BLaER1 (cell line): ENCODE results near the gene GLS.

Experiments used
- H3K27ac ChIP-seq: shearing (Covaris generic); formaldehyde crosslinking; 2 replicates; pipeline ENCODE4 v1.8.1; 2022
- H3K27me3 ChIP-seq: shearing (Covaris generic); formaldehyde crosslinking; 2 replicates; pipeline ENCODE4 v1.8.1; 2022
- H3K36me3 ChIP-seq: shearing (Covaris generic); formaldehyde crosslinking; 2 replicates; pipeline ENCODE4 v1.8.1; 2022
- H3K4me1 ChIP-seq: shearing (Covaris generic); formaldehyde crosslinking; 2 replicates; pipeline ENCODE4 v1.8.1; 2022
- H3K4me2 ChIP-seq: shearing (Covaris generic); formaldehyde crosslinking; 2 replicates; pipeline ENCODE4 v1.8.1; 2022
- H3K4me3 ChIP-seq: shearing (Covaris generic); formaldehyde crosslinking; 2 replicates; pipeline ENCODE4 v1.8.1; 2022
- H3K9ac ChIP-seq: shearing (Covaris generic); formaldehyde crosslinking; 2 replicates; pipeline ENCODE4 v1.8.1; 2022
- H3K9me3 ChIP-seq: shearing (Covaris generic); formaldehyde crosslinking; 2 replicates; pipeline ENCODE4 v1.8.1; 2022
- H4K20me1 ChIP-seq: shearing (Covaris generic); formaldehyde crosslinking; 2 replicates; pipeline ENCODE4 v1.8.1; 2022
- Cebpa-rat ChIP-seq: shearing (Covaris generic); IDR thresholded peaks from 2 replicates; pipeline ENCODE4 v1.8.1; 2022

The GLS gene

GRCh38 chr2:190996947-190997346, 116.3 kb downstream of the GLS start:
- Histone ChIP-seq H3K27me3 (no peaks in the 10 kb centered on the region), H3K9ac (no peak overlapping the region), H3K4me1 (no peaks in the 10 kb centered on the region), H3K27ac (no peak overlapping the region), H3K4me2 (no peak overlapping the region), H3K4me3 (no peak overlapping the region), H3K36me3 (peaks cover 99% of the 10 kb centered on the region), H3K9me3 (no peaks in the 10 kb centered on the region), H4K20me1 (no peaks in the 10 kb centered on the region)
- TF ChIP-seq Cebpa-rat: no peak

GRCh38 chr2:190997526-190998113, 117.0 kb downstream of the GLS start:
- TF ChIP-seq Cebpa-rat: no peak
- Histone ChIP-seq H3K4me3 (no peak overlapping the region), H3K9me3 (no peaks in the 10 kb centered on the region), H3K27me3 (no peaks in the 10 kb centered on the region), H3K27ac (no peak overlapping the region), H3K36me3 (peaks cover 99% of the 10 kb centered on the region), H4K20me1 (no peaks in the 10 kb centered on the region), H3K4me2 (no peak overlapping the region), H3K4me1 (no peaks in the 10 kb centered on the region), H3K9ac (no peak overlapping the region)

GRCh38 chr2:190999058-190999457, 118.4 kb downstream of the GLS start:
- peaks cover 98% of the 10 kb centered on the region for H3K36me3 ChIP-seq
- H4K20me1 ChIP-seq: no peaks in the 10 kb centered on the region
- no peaks in the 10 kb centered on the region for H3K4me1 ChIP-seq
- no peak overlapping the region for H3K9ac ChIP-seq
- no peak overlapping the region for H3K27ac ChIP-seq
- 0 out of 2 replicates have a peak, but pooled peaks cover 5% of the 10 kb centered on the region for H3K9me3 ChIP-seq
- H3K4me3 ChIP-seq: no peak overlapping the region
- H3K4me2 ChIP-seq: no peak overlapping the region
- TF ChIP-seq Cebpa-rat: no peak
- no peaks in the 10 kb centered on the region for H3K27me3 ChIP-seq

- Histone ChIP-seq H4K20me1 (no peaks in the 10 kb centered on the region), H3K4me2 (no peak overlapping the region), H3K9me3 (0 out of 2 replicates have a peak, but pooled peaks cover 5% of the 10 kb centered on the region), H3K27ac (no peak overlapping the region), H3K9ac (no peak overlapping the region), H3K4me1 (no peaks in the 10 kb centered on the region), H3K27me3 (no peaks in the 10 kb centered on the region), H3K4me3 (no peak overlapping the region), H3K36me3 (peaks cover 98% of the 10 kb centered on the region)
- TF ChIP-seq Cebpa-rat: no peak
These were observed 119.5 kb downstream of the GLS start for GRCh38 chr2:190999949-191000665.

GRCh38 chr2:191001032-191001431, 120.4 kb downstream of the GLS start:
- H3K36me3 ChIP-seq: peaks cover 98% of the 10 kb centered on the region
- H3K27me3 ChIP-seq: no peaks in the 10 kb centered on the region
- H3K4me3 ChIP-seq: no peak overlapping the region
- 0 out of 2 replicates have a peak, but pooled peaks cover 5% of the 10 kb centered on the region for H3K9me3 ChIP-seq
- no peak overlapping the region for H3K4me2 ChIP-seq
- H4K20me1 ChIP-seq: no peaks in the 10 kb centered on the region
- H3K4me1 ChIP-seq: no peaks in the 10 kb centered on the region
- TF ChIP-seq Cebpa-rat: no peak
- H3K27ac ChIP-seq: no peak overlapping the region
- H3K9ac ChIP-seq: no peak overlapping the region

GRCh38 chr2:191001624-191002023, 121.0 kb downstream of the GLS start:
- Histone ChIP-seq H3K4me2 (no peak overlapping the region), H3K4me3 (no peak overlapping the region), H3K9ac (no peak overlapping the region), H3K27ac (no peak overlapping the region), H3K4me1 (no peaks in the 10 kb centered on the region), H3K36me3 (peaks cover 98% of the 10 kb centered on the region), H3K9me3 (0 out of 2 replicates have a peak, but pooled peaks cover 5% of the 10 kb centered on the region), H3K27me3 (no peaks in the 10 kb centered on the region), H4K20me1 (no peaks in the 10 kb centered on the region)
- no peak for TF ChIP-seq Cebpa-rat

- H3K4me2 ChIP-seq: no peak overlapping the region
- H3K36me3 ChIP-seq: peaks cover 97% of the 10 kb centered on the region
- H3K27me3 ChIP-seq: no peaks in the 10 kb centered on the region
- no peak overlapping the region for H3K9ac ChIP-seq
- H3K27ac ChIP-seq: no peak overlapping the region
- H3K9me3 ChIP-seq: 0 out of 2 replicates have a peak, but pooled peaks cover 5% of the 10 kb centered on the region
- no peaks in the 10 kb centered on the region for H4K20me1 ChIP-seq
- no peaks in the 10 kb centered on the region for H3K4me1 ChIP-seq
- H3K4me3 ChIP-seq: no peak overlapping the region
- no peak for TF ChIP-seq Cebpa-rat
These were observed 123.0 kb downstream of the GLS start for GRCh38 chr2:191003405-191004309.

GRCh38 chr2:191006297-191006696, 125.7 kb downstream of the GLS start:
- Histone ChIP-seq H3K4me1 (no peaks in the 10 kb centered on the region), H3K36me3 (peaks cover 81% of the 10 kb centered on the region)
- TF ChIP-seq Cebpa-rat: no peak

GRCh38 chr2:191006997-191007783, 126.6 kb downstream of the GLS start:
- H3K9ac ChIP-seq: no peak overlapping the region
- H4K20me1 ChIP-seq: 0 out of 2 replicates have a peak, but pooled peaks cover 7% of the 10 kb centered on the region
- no peaks in the 10 kb centered on the region for H3K4me1 ChIP-seq
- H3K4me3 ChIP-seq: no peak overlapping the region
- no peaks in the 10 kb centered on the region for H3K27me3 ChIP-seq
- H3K36me3 ChIP-seq: peaks cover 79% of the 10 kb centered on the region
- no peak overlapping the region for H3K27ac ChIP-seq
- 0 out of 2 replicates have a peak, but pooled peaks cover 5% of the 10 kb centered on the region for H3K9me3 ChIP-seq
- no peak overlapping the region for H3K4me2 ChIP-seq
- no peak for TF ChIP-seq Cebpa-rat

More at GRCh38 chr2:191006297-191006696, 125.7 kb downstream of the GLS start:
- H3K4me3 ChIP-seq: no peak overlapping the region
- H3K27ac ChIP-seq: no peak overlapping the region
- H3K9me3 ChIP-seq: 0 out of 2 replicates have a peak, but pooled peaks cover 5% of the 10 kb centered on the region
- H3K4me2 ChIP-seq: no peak overlapping the region
- 0 out of 2 replicates have a peak, but pooled peaks cover 1% of the 10 kb centered on the region for H4K20me1 ChIP-seq
- no peak overlapping the region for H3K9ac ChIP-seq
- H3K27me3 ChIP-seq: no peaks in the 10 kb centered on the region
